SK-N-SH treated with all-trans-retinoic acid at 6 μM for 48 hours (cell line): Measurements from ENCODE around the gene ADORA1.

Experiments
- TCF4 ChIP-seq: fragments of 250-450 bp; sonication (Bioruptor Pico); IDR thresholded peaks from 2 replicates; pipeline ENCODE4 v1.8.0; 2021; ENCODE audit warnings: mild to moderate bottlenecking, moderate library complexity, borderline replicate concordance
- ZNF70 ChIP-seq: fragments of 450-650 bp; formaldehyde crosslinking; IDR thresholded peaks from 2 replicates; pipeline ENCODE4 v1.5.0; 2020; ENCODE audit warnings: mild to moderate bottlenecking, moderate library complexity

- no peak for TF ChIP-seq TCF4 (CRISPR knock-in tag)
- TF ChIP-seq ZNF70 (CRISPR knock-in tag): no peak
These were observed 80.7 kb downstream of the ADORA1 start for GRCh38 chr1:203208181-203208580.
